ENCODE results near the gene FBXO17. TPM values are rescaled to one million over a fixed set of nuclear protein-coding genes. Genes with fewer than 3 reads are reported as not detected.

Gene FBXO17
- total RNA-seq, 1 donor from 2014 or later, result 44.9 TPM

DNA sequence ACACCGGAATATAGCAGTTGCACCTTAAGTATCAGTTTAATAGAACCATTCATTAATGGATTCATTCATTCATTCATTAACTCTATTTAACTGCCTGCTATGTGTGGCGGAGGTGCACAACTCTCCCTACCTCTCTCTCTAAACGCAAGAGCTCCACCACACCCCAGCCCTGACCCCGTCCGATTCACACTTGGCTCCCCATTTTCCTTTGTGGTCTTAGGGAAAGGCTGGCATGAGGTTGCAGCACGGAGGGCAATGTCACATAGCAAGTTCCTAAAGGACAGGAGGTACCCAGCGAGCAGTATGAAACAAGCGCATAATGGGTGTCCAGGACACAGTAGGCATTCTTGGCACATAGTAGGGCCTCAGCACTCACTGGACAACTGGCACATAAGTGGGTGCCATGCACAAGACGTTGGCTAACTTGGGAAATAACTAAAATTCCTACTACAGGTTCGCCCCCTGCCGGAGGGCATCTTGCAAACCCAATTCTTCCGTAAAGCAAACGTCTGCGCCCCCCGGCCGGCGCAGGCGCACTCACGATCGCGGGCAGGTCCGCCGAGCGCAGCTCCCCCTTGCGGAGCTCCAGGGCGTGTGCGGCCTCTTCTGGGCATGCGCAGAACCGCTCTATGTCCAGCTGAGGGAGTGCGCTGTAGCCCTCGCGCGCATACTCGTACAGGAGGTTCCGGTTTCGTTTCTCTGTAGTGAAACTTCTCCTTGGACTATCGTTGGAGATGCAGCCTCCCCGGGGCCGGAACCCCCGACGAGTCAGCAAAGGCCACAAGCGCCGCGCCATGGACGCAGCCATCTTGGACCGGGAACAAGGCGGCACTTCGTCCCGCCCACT is 45.4 kb downstream of the FBXO17 start, which contains the start of gene SARS2:
TSS of gene SARS2 (minus strand) at position 835 of the 847 bp plus-strand sequence. CDS start at position 808, 27 bp downstream.
- peak; percentile 98 for DNase-seq (ENCODE audit: extremely low spot score, unreplicated experiment)
- Mint-ChIP-seq H3K4me3 (ENCODE audit: unreplicated experiment) (peak within 1 kb of the TSS; percentile 94), H3K27ac (ENCODE audit: unreplicated experiment) (peak within 1 kb of the TSS; percentile 96), H3K36me3 (ENCODE audit: unreplicated experiment) (peaks cover 15% of the 10 kb centered on the region), H3K27me3 (ENCODE audit: unreplicated experiment) (no peaks in the 10 kb centered on the region), H3K4me1 (ENCODE audit: unreplicated experiment) (peaks cover 22% of the 10 kb centered on the region), H3K9me3 (ENCODE audit: unreplicated experiment) (peaks cover 6% of the 10 kb centered on the region)
- TF ChIP-seq, protein P1, sequence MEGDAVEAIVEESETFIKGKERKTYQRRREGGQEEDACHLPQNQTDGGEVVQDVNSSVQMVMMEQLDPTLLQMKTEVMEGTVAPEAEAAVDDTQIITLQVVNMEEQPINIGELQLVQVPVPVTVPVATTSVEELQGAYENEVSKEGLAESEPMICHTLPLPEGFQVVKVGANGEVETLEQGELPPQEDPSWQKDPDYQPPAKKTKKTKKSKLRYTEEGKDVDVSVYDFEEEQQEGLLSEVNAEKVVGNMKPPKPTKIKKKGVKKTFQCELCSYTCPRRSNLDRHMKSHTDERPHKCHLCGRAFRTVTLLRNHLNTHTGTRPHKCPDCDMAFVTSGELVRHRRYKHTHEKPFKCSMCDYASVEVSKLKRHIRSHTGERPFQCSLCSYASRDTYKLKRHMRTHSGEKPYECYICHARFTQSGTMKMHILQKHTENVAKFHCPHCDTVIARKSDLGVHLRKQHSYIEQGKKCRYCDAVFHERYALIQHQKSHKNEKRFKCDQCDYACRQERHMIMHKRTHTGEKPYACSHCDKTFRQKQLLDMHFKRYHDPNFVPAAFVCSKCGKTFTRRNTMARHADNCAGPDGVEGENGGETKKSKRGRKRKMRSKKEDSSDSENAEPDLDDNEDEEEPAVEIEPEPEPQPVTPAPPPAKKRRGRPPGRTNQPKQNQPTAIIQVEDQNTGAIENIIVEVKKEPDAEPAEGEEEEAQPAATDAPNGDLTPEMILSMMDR (IDR thresholded peaks at IDR 0.05), result peak; percentile 100

DNA sequence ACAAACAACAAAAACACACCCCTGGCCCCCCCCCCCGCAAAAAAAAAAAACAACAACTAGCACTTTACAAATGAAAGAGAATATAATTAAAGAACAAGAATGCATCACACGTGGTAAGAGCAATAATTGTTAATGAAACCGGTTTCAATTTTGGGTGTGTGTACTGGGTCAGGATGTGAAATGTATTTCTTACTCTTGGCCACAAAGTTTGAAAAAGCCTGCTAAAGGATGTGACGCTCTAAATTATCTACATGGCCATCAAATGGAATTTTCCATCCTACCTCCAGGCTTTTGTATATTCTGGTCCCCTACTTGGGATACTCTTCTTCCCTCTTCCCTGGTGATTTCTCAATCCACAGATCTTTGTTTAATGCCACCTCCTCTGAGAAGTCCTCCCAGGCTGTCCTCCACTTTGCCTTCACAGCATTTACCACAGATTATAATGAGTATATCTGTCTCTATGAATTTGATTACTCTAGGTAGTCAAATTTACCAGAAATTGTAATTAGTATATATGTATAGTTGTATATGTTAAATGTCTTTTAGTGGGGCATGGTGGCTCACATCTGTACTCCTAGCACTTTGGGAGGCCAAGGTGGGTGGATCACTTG is 47.0 kb downstream of the FBXO17 start:
- peaks cover 8% of the 10 kb centered on the region for H3K36me3 Mint-ChIP-seq (ENCODE audit: unreplicated experiment)
- TF ChIP-seq, protein P1 (IDR thresholded peaks at IDR 0.05), result no peak

DNA sequence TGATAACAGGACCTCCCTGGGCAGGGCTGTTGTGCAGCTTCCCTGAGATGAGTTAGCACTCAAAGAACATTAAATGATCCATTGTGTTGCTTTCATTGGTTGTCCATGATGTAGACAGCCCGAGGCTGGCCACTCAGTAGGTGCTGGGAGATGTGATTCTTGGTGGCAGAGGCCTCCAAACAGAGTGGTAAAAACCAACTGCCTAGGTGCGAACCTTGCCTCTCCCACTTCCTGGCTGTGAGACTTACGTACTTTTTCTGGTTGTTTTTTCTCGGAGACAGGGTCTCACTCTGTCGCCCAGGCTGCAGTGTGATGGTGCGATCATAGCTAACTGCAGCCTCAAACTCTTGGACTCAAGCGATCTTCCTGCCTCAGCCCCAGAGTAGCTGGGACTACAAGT is 51.2 kb downstream of the FBXO17 start:
- H3K36me3 Mint-ChIP-seq (ENCODE audit: unreplicated experiment), result peaks cover 6% of the 10 kb centered on the region
- H3K4me3 Mint-ChIP-seq (ENCODE audit: unreplicated experiment), result no peak overlapping the region
- no peak for DNase-seq (ENCODE audit: extremely low spot score, unreplicated experiment)
- no peaks in the 10 kb centered on the region for H3K4me1 Mint-ChIP-seq (ENCODE audit: unreplicated experiment)
- H3K9me3 Mint-ChIP-seq (ENCODE audit: unreplicated experiment), result no peaks in the 10 kb centered on the region
- H3K27me3 Mint-ChIP-seq (ENCODE audit: unreplicated experiment), result no peaks in the 10 kb centered on the region
- TF ChIP-seq, protein P1 (IDR thresholded peaks at IDR 0.05), result no peak
- no peak overlapping the region for H3K27ac Mint-ChIP-seq (ENCODE audit: unreplicated experiment)

More for the DNA sequence above, 47.0 kb downstream of the FBXO17 start:
- Mint-ChIP-seq H3K9me3 (ENCODE audit: unreplicated experiment) (no peaks in the 10 kb centered on the region), H3K4me3 (ENCODE audit: unreplicated experiment) (no peak overlapping the region), H3K27ac (ENCODE audit: unreplicated experiment) (no peak overlapping the region), H3K27me3 (ENCODE audit: unreplicated experiment) (no peaks in the 10 kb centered on the region), H3K4me1 (ENCODE audit: unreplicated experiment) (peaks cover 22% of the 10 kb centered on the region)
- no peak for DNase-seq (ENCODE audit: extremely low spot score, unreplicated experiment)

DNA sequence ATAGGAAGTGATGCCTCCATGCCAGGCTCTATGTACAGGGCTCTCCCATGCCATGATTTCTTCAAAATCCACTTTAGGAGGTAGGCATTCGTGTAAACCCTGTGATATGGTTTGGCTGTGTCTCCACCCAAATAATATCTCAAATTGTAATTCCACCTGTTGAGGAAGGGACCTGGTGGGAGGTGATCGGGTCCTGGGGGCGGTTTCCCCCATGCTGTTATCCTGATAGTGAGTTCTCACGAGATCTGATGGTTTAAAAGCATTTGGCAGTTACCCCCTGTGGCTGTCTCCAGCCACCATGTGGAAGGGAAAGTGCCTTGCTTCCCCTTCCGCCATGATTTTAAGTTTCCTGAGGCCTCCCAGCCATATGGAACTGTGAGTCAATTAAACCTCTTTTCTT is 53.1 kb downstream of the FBXO17 start:
- Mint-ChIP-seq H3K4me3 (ENCODE audit: unreplicated experiment) (no peak overlapping the region), H3K27ac (ENCODE audit: unreplicated experiment) (no peak overlapping the region), H3K9me3 (ENCODE audit: unreplicated experiment) (no peaks in the 10 kb centered on the region), H3K36me3 (ENCODE audit: unreplicated experiment) (peaks cover 6% of the 10 kb centered on the region), H3K27me3 (ENCODE audit: unreplicated experiment) (no peaks in the 10 kb centered on the region), H3K4me1 (ENCODE audit: unreplicated experiment) (no peaks in the 10 kb centered on the region)
- TF ChIP-seq, protein P1 (IDR thresholded peaks at IDR 0.05), result no peak
- DNase-seq (ENCODE audit: extremely low spot score, unreplicated experiment), result no peak
